Mesenchymal stem cell (in vitro differentiated cells and primary cell): ENCODE results near the gene CYP26B1.

ENCODE experiments used
- DNase-seq: peaks from one replicate; pipeline ENCODE4 v3.0.0-alpha.2; 2013
- H2AFZ ChIP-seq: one replicate; pipeline ENCODE4 v1.6.1; 2013; ENCODE audit warnings: low read depth, mild to moderate bottlenecking, control low read depth, inconsistent platforms, low read length, moderate library complexity
- H2AK5ac ChIP-seq: 2 replicates; pipeline ENCODE4 v1.6.1; 2013; ENCODE audit warnings: low read length, moderate library complexity, mild to moderate bottlenecking, inconsistent platforms; ENCODE audit not compliant: severe bottlenecking
- H2BK120ac ChIP-seq: one replicate; pipeline ENCODE4 v1.6.1; 2013; ENCODE audit warnings: low read depth, mild to moderate bottlenecking, inconsistent platforms, low read length, moderate library complexity
- H2BK12ac ChIP-seq, 2 experiments: one replicate each; pipeline ENCODE4 v1.6.1; 2013; ENCODE audit warnings: inconsistent platforms in 2 of 2, low read length in 2 of 2, mild to moderate bottlenecking in 2 of 2, moderate library complexity in 2 of 2, control low read depth in 1 of 2
- H2BK15ac ChIP-seq: one replicate; pipeline ENCODE4 v1.6.1; 2013; ENCODE audit warnings: mild to moderate bottlenecking, low read depth, inconsistent platforms; ENCODE audit not compliant: poor library complexity, severe bottlenecking
- H2BK5ac ChIP-seq: 2 replicates; pipeline ENCODE4 v1.6.1; 2013; ENCODE audit warnings: low read depth, mild to moderate bottlenecking, low read length, control low read depth, inconsistent platforms; ENCODE audit not compliant: poor library complexity, severe bottlenecking
- H3K14ac ChIP-seq, 2 experiments: one replicate each; pipeline ENCODE4 v1.6.1; 2013; ENCODE audit warnings: inconsistent platforms in 2 of 2, low read length in 2 of 2, control low read depth in 1 of 2, mild to moderate bottlenecking in 1 of 2, moderate library complexity in 1 of 2
- H3K18ac ChIP-seq, 2 experiments: one replicate each; pipeline ENCODE4 v1.6.1; 2013; ENCODE audit warnings: inconsistent platforms in 2 of 2, low read length in 2 of 2, control low read depth in 1 of 2, low read depth in 1 of 2, mild to moderate bottlenecking in 1 of 2
- H3K23ac ChIP-seq, 2 experiments: one replicate each; pipeline ENCODE4 v1.6.1; 2013; ENCODE audit warnings: inconsistent platforms in 2 of 2, low read length in 2 of 2, mild to moderate bottlenecking in 2 of 2, moderate library complexity in 2 of 2, control low read depth in 1 of 2
- H3K27ac ChIP-seq: 2 replicates; pipeline ENCODE4 v1.5.1; 2013; ENCODE audit warnings: mild to moderate bottlenecking, moderate library complexity, low read length, control low read depth, inconsistent platforms; ENCODE audit not compliant: poor library complexity, severe bottlenecking
- H3K27me3 ChIP-seq, 2 experiments: 2 replicates each; pipeline versions ENCODE4 v1.6.1 to v1.7.0; 2013; ENCODE audit warnings: low read length in 2 of 2, mild to moderate bottlenecking in 2 of 2, moderate library complexity in 2 of 2, control low read depth in 1 of 2, inconsistent platforms in 1 of 2; ENCODE audit not compliant: control insufficient read depth in 1 of 2, insufficient read depth in 1 of 2
- H3K36me3 ChIP-seq, 2 experiments: 2 replicates each; pipeline versions ENCODE4 v1.6.1 to v1.7.0; 2013; ENCODE audit warnings: low read length in 2 of 2, control low read depth in 1 of 2, inconsistent platforms in 1 of 2, low read depth in 1 of 2, mild to moderate bottlenecking in 1 of 2; ENCODE audit not compliant: insufficient read depth in 2 of 2, control insufficient read depth in 1 of 2
- H3K4ac ChIP-seq, 2 experiments: one replicate each; pipeline ENCODE4 v1.6.1; 2013; ENCODE audit warnings: inconsistent platforms in 2 of 2, low read length in 2 of 2, mild to moderate bottlenecking in 2 of 2, moderate library complexity in 2 of 2, control low read depth in 1 of 2, low read depth in 1 of 2
- H3K4me1 ChIP-seq: 2 replicates; pipeline ENCODE4 v1.6.1; 2013; ENCODE audit warnings: low read depth, low read length, control low read depth; ENCODE audit not compliant: control insufficient read depth, insufficient read depth
- H3K4me2 ChIP-seq: 2 replicates; pipeline ENCODE4 v1.6.1; 2013; ENCODE audit warnings: low read length, mild to moderate bottlenecking, inconsistent platforms; ENCODE audit not compliant: poor library complexity, severe bottlenecking
- H3K4me3 ChIP-seq, 2 experiments: 2 replicates each; pipeline versions ENCODE4 v1.5.1 to v1.7.0; 2013; ENCODE audit warnings: low read length in 2 of 2, mild to moderate bottlenecking in 2 of 2, control low read depth in 1 of 2, low read depth in 1 of 2; ENCODE audit not compliant: insufficient read depth in 1 of 2
- H3K79me1 ChIP-seq: replicated peaks from 2 replicates; pipeline ENCODE4 v1.6.1; 2013; ENCODE audit warnings: mild to moderate bottlenecking, control low read depth, low read length, inconsistent platforms; ENCODE audit not compliant: poor library complexity, severe bottlenecking
- H3K9ac ChIP-seq: 2 replicates; pipeline ENCODE4 v1.7.0; 2013; ENCODE audit warnings: mild to moderate bottlenecking, low read length, moderate library complexity
- H3K9me3 ChIP-seq: 2 replicates; pipeline ENCODE4 v1.7.0; 2013; ENCODE audit warnings: mild to moderate bottlenecking, low read length; ENCODE audit not compliant: control insufficient read depth
- H4K8ac ChIP-seq: one replicate; pipeline ENCODE4 v1.6.1; 2013; ENCODE audit warnings: inconsistent platforms, mild to moderate bottlenecking, low read length, moderate library complexity
- H4K91ac ChIP-seq: one replicate; pipeline ENCODE4 v1.6.1; 2013; ENCODE audit warnings: mild to moderate bottlenecking, low read length, inconsistent platforms
- WGBS: methylation state at CpG from one replicate; pipeline ENCODE4 v1.1.7; 2013; ENCODE audit warnings: mixed read lengths; 5-methylcytosine and 5-hydroxymethylcytosine counted together

The CYP26B1 gene

DNA sequence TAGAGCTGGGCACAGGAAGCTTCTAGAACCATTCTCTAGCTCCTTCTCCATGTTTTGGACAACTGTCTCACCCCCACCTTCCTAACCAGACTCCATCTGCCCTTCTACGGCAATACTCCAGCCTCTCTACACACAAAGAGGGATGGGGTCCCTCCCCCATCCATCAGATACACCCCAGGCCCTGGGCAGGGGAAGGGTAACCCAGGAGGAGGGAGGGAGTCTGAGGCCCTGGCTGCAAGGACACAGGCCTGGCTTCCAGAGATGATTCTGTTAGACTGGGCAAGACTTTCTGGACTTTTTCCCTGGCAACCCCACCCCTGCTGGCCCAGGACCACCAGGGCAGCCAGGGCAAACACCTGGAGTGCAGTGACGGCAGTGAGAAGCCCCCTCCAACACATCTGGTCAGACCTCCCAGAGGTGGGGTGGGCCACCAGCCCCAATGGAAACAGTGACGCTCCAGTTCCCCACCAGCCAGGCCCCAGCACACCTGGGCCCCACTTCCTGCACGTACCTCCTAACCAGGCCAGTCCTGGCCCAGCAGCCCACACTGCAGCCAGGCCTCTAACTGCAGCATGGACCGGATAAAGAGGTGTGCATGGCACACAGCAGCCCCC is 6.5 kb downstream of the CYP26B1 start:
- no peak overlapping the region for H2BK120ac ChIP-seq
- no peaks in the 10 kb centered on the region for H3K79me1 ChIP-seq
- no peak overlapping the region for H3K27ac ChIP-seq
- no peaks in the 10 kb centered on the region for H3K36me3 ChIP-seq
- no peak overlapping the region for H3K4me2 ChIP-seq
- H3K4ac ChIP-seq: no peak overlapping the region
- H3K9me3 ChIP-seq: no peaks in the 10 kb centered on the region
- no peak for DNase-seq
- no peak overlapping the region for H2BK12ac ChIP-seq
- no peak overlapping the region for H3K9ac ChIP-seq
- no peak overlapping the region for H3K23ac ChIP-seq
- H4K8ac ChIP-seq: no peak overlapping the region
- no peak overlapping the region for H2AFZ ChIP-seq
- H3K14ac ChIP-seq: no peak overlapping the region
- H3K27me3 ChIP-seq: peaks cover 0 to 33% of the 10 kb centered on the region in 2 experiments
- no peak overlapping the region for H4K91ac ChIP-seq
- no peak overlapping the region for H2BK15ac ChIP-seq
- 95% methylated on average over 5 of the region's 5 CpGs for WGBS
- H2BK5ac ChIP-seq: no peak overlapping the region
- H3K18ac ChIP-seq: no peak overlapping the region
- no peak overlapping the region for H2AK5ac ChIP-seq
- peaks cover 50% of the 10 kb centered on the region for H3K4me1 ChIP-seq
- no peak overlapping the region for H3K4me3 ChIP-seq

- peaks cover 46% of the 10 kb centered on the region for H3K4me1 ChIP-seq
- no peak for DNase-seq
- no peak overlapping the region for H3K4me2 ChIP-seq
- H3K4ac ChIP-seq: no peak overlapping the region
- no peak overlapping the region for H4K8ac ChIP-seq
- H3K27ac ChIP-seq: no peak overlapping the region
- H2BK120ac ChIP-seq: no peak overlapping the region
- no peak overlapping the region for H3K18ac ChIP-seq
- H3K4me3 ChIP-seq: no peak overlapping the region
- H2BK15ac ChIP-seq: no peak overlapping the region
- no peak overlapping the region for H2BK12ac ChIP-seq
- H3K23ac ChIP-seq: no peak overlapping the region
- H2BK5ac ChIP-seq: no peak overlapping the region
- no peaks in the 10 kb centered on the region for H3K79me1 ChIP-seq
- H3K9me3 ChIP-seq: no peaks in the 10 kb centered on the region
- no peak overlapping the region for H2AK5ac ChIP-seq
- H2AFZ ChIP-seq: no peak overlapping the region
- H4K91ac ChIP-seq: no peak overlapping the region
- H3K27me3 ChIP-seq: peaks cover 0 to 28% of the 10 kb centered on the region in 2 experiments
- H3K36me3 ChIP-seq: peaks cover 0 to 2% of the 10 kb centered on the region in 2 experiments
- H3K9ac ChIP-seq: no peak overlapping the region
- no peak overlapping the region for H3K14ac ChIP-seq
- 80% methylated on average over 1 of the region's 4 CpGs for WGBS
These were observed 7.1 kb downstream of the CYP26B1 start for GRCh38 chr2:72140621-72140960.

DNA sequence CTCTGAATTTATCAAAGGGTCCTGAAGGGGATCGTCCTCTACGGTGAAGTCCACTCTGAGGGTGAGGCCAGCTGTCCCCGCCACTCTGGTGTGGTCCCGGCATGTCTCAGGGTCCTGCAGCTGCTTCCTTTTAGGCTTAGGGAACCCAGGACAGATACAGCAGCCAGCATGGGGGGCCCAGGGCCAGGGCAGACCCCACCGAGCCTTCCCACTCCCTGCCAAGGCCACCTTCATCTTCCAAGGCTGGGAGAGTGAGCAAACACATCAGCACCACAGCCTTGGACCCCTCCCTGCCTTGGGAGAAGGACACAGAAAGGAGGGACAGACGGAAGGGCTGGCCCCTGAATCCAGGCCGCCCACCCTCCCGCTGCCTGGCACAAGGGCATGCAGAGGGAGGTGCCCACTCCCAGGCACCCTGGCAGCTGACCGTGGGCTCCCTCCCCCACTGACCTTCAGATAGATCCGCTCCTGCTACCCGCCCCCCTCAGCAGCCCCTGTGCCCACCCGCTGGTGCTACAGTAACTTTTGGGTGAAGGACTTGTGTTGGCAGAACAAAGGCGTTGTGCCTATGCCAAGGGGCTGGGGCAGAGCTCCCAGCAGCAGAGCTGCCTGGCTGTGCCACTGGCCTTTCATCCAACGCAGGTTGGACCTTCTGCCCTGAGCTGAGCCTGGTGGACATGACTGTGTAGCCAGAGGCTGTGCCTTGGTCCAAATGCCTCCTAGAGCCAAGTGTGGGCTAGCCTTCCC is 7.6 kb downstream of the CYP26B1 start:
- Histone ChIP-seq H2BK15ac (no peak overlapping the region), H4K91ac (no peak overlapping the region), H3K4me2 (no peak overlapping the region), H3K27ac (no peak overlapping the region), H3K36me3 (peaks cover 0 to 7% of the 10 kb centered on the region in 2 experiments), H3K79me1 (no peaks in the 10 kb centered on the region), H3K14ac (no peak overlapping the region), H2AFZ (no peak overlapping the region), H4K8ac (no peak overlapping the region), H2BK120ac (no peak overlapping the region), H2BK5ac (no peak overlapping the region), H3K23ac (no peak overlapping the region), H2BK12ac (no peak overlapping the region), H3K9ac (no peak overlapping the region), H3K4ac (no peak overlapping the region), H3K27me3 (peaks cover 0 to 22% of the 10 kb centered on the region in 2 experiments), H3K4me3 (no peak overlapping the region), H3K9me3 (no peaks in the 10 kb centered on the region), H3K18ac (no peak overlapping the region), H3K4me1 (peaks cover 42% of the 10 kb centered on the region), H2AK5ac (no peak overlapping the region)
- 91% methylated on average over 10 of the region's 14 CpGs for WGBS
- DNase-seq: no peak

GRCh38 chr2:72139471-72139873 is 8.2 kb downstream of the CYP26B1 start:
- Histone ChIP-seq H3K79me1 (no peaks in the 10 kb centered on the region), H4K8ac (no peak overlapping the region), H3K36me3 (peaks cover 3 to 13% of the 10 kb centered on the region in 2 experiments), H2AFZ (no peak overlapping the region), H3K27ac (no peak overlapping the region), H2BK15ac (no peak overlapping the region), H3K23ac (no peak overlapping the region), H2BK5ac (no peak overlapping the region), H2BK12ac (no peak overlapping the region), H3K4me3 (no peak overlapping the region), H3K4me2 (no peak overlapping the region), H3K4me1 (peaks cover 39% of the 10 kb centered on the region), H3K18ac (no peak overlapping the region), H4K91ac (no peak overlapping the region), H3K27me3 (peaks cover 0 to 19% of the 10 kb centered on the region in 2 experiments), H3K9me3 (no peaks in the 10 kb centered on the region), H3K4ac (no peak overlapping the region), H2AK5ac (no peak overlapping the region), H2BK120ac (no peak overlapping the region), H3K14ac (no peak overlapping the region), H3K9ac (no peak overlapping the region)
- WGBS: 81% methylated on average over 8 of the region's 8 CpGs
- DNase-seq: no peak
